Sigmoid colon (tissue), 7 donors: ENCODE measurements around the gene MICAL2. TPM values are rescaled to one million over a fixed set of nuclear protein-coding genes. Genes with fewer than 3 reads are reported as not detected.

Experiments used
- DNase-seq: peaks from one replicate; pipeline ENCODE4 v3.0.0-alpha.2; 2019
- H3K27ac ChIP-seq, 4 donors: fragments of 200-600 bp; sonication (generic); one replicate each; pipeline ENCODE4 v1.5.1; 2016 to 2019; ENCODE audit warnings: mild to moderate bottlenecking in 1 of 4
- H3K27me3 ChIP-seq, 3 donors: fragments of 200-600 bp; sonication (generic); one replicate each; pipeline ENCODE4 v1.5.1; 2019; ENCODE audit warnings: mild to moderate bottlenecking in 1 of 3
- H3K36me3 ChIP-seq, 4 donors: fragments of 200-600 bp; sonication (generic); one replicate each; pipeline ENCODE4 v1.5.1; 2016 to 2019
- H3K4me1 ChIP-seq, 4 donors: fragments of 200-600 bp; sonication (generic); one replicate each; pipeline ENCODE4 v1.5.1; 2017 to 2019
- H3K4me3 ChIP-seq, 4 donors: fragments of 200-600 bp; sonication (generic); one replicate each; pipeline ENCODE4 v1.5.1; 2017 to 2019; ENCODE audit warnings: mild to moderate bottlenecking in 2 of 4, moderate library complexity in 1 of 4
- H3K9me3 ChIP-seq, 4 donors: fragments of 200-600 bp in 3 of 4; sonication (generic) in 3 of 4; one replicate each; pipeline versions ENCODE4 v1.5.1 to v1.6.1; 2013 to 2019
- CTCF ChIP-seq, 4 experiments: fragments of 450-650 bp in 3 of 4; fragments of 200-600 bp in 1 of 4; IDR thresholded peaks; one replicate each; pipeline ENCODE4 v1.5.1; 2016 to 2019; ENCODE audit warnings: antibody characterized with exemption in 4 of 4, mild to moderate bottlenecking in 3 of 4, moderate library complexity in 2 of 4
- EP300 ChIP-seq, 4 donors: sonication (generic); formaldehyde crosslinking; IDR thresholded peaks; one replicate each; pipeline ENCODE4 v1.6.1; 2017; ENCODE audit warnings: antibody characterized with exemption in 4 of 4
- POLR2A ChIP-seq, 2 donors: fragments of 450-650 bp; IDR thresholded peaks; one replicate each; pipeline ENCODE4 v1.6.1; 2016; ENCODE audit warnings: antibody characterized with exemption in 2 of 2, mild to moderate bottlenecking in 2 of 2, moderate library complexity in 2 of 2
- POLR2AphosphoS5 ChIP-seq, 4 donors: sonication (generic); formaldehyde crosslinking; IDR thresholded peaks; one replicate each; pipeline ENCODE4 v1.6.1; 2017; ENCODE audit warnings: antibody characterized with exemption in 4 of 4
- WGBS, 2 donors: extraction: QIAGEN DNeasy Blood & Tissue Kit; methylation state at CpG; one replicate each; pipeline ENCODE4 v1.1.7; 2013; 5-methylcytosine and 5-hydroxymethylcytosine counted together
- intact Hi-C: fragments of 100-400 bp; cut with DNase I; formaldehyde crosslinking; loops from one replicate; pipeline ENCODE4 v1.15.1; 2023
- polyA plus RNA-seq, 3 donors: library from polyadenylated mRNA; stranded (reverse); fragments of 200-250 nt; gene quantifications; one replicate each; pipeline ENCODE4 v1.2.3, GENCODE V29; 2013
- total RNA-seq, 4 donors: library from RNA; depleted of rRNA; stranded (reverse); fragments of >200 nt; gene quantifications; one replicate each; pipeline ENCODE4 v1.1.0, GENCODE V29; 2016
- donor health status: healthy with polysubstance abuse.
- donor health status: Bipolar disorder and iron deficiency.
- donor health status: healthy.

The MICAL2 gene
- total and polyA plus RNA-seq, 7 donors = 36.6 to 145 (median 115) TPM

- H3K4me1 ChIP-seq = peaks cover 0 to 88% (median 81%) of the 10 kb centered on the region in 4 donors
- WGBS, 2 donors = 28 to 33% methylated on average over 10 of the region's 10 CpGs
- no peak for TF ChIP-seq POLR2AphosphoS5 (IDR thresholded peaks at IDR 0.05)
- no peak for TF ChIP-seq POLR2A (IDR thresholded peaks at IDR 0.05)
- intact Hi-C loops = no loop called here
- H3K9me3 ChIP-seq = no peaks in the 10 kb centered on the region
- peak overlapping the region; percentile 51 to 89 (median 73) for H3K27ac ChIP-seq
- no peak for DNase-seq
- no peaks in the 10 kb centered on the region for H3K27me3 ChIP-seq
- H3K4me3 ChIP-seq = no peak overlapping the region
- H3K36me3 ChIP-seq = peaks cover 0 to 24% (median 7%) of the 10 kb centered on the region in 4 donors
Observed at GRCh38 chr11:12216671-12217374, 106.4 kb downstream of the MICAL2 start.

GRCh38 chr11:12217879-12218278 is 107.5 kb downstream of the MICAL2 start:
- DNase-seq = no peak
- no peaks in the 10 kb centered on the region for H3K27me3 ChIP-seq
- no peak overlapping the region for H3K4me3 ChIP-seq
- 91% methylated on average over 4 of the region's 4 CpGs for WGBS, 2 donors
- H3K36me3 ChIP-seq = peaks cover 3 to 25% (median 7%) of the 10 kb centered on the region in 4 donors
- H3K9me3 ChIP-seq = no peaks in the 10 kb centered on the region
- intact Hi-C loops = no loop called here
- peaks cover 0 to 95% (median 85%) of the 10 kb centered on the region in 4 donors for H3K4me1 ChIP-seq
- peak overlapping the region; percentile 66 to 89 (median 76) for H3K27ac ChIP-seq
- TF ChIP-seq POLR2AphosphoS5 (IDR thresholded peaks at IDR 0.05) (no peak), POLR2A (IDR thresholded peaks at IDR 0.05) (no peak), CTCF (IDR thresholded peaks at IDR 0.05) (no peak), EP300 (IDR thresholded peaks at IDR 0.05) (no peak)

GRCh38 chr11:12218909-12219308 is 108.5 kb downstream of the MICAL2 start:
- Histone ChIP-seq H3K27ac (peak overlapping the region; percentile 66 to 89 (median 76)), H3K4me3 (no peak overlapping the region), H3K9me3 (no peaks in the 10 kb centered on the region), H3K4me1 (peaks cover 0 to 98% (median 78%) of the 10 kb centered on the region in 4 donors), H3K36me3 (peaks cover 3 to 26% (median 5%) of the 10 kb centered on the region in 4 donors), H3K27me3 (no peaks in the 10 kb centered on the region)
- WGBS, 2 donors = 27 to 75% methylated on average over 4 of the region's 4 CpGs
- TF ChIP-seq EP300 (IDR thresholded peaks at IDR 0.05) (no peak), CTCF (IDR thresholded peaks at IDR 0.05) (no peak), POLR2AphosphoS5 (IDR thresholded peaks at IDR 0.05) (no peak), POLR2A (IDR thresholded peaks at IDR 0.05) (no peak)
- DNase-seq = no peak
- intact Hi-C loops = no loop called here

- Histone ChIP-seq H3K9me3 (no peaks in the 10 kb centered on the region), H3K36me3 (peaks cover 3 to 26% (median 7%) of the 10 kb centered on the region in 4 donors), H3K4me1 (peaks cover 0 to 99% (median 80%) of the 10 kb centered on the region in 4 donors), H3K4me3 (no peak overlapping the region), H3K27me3 (no peaks in the 10 kb centered on the region), H3K27ac (peak overlapping the region; percentile 66 to 89 (median 76))
- DNase-seq = no peak
- TF ChIP-seq EP300 (IDR thresholded peaks at IDR 0.05) (peak in 1 of 4 donors; percentile 35), POLR2A (IDR thresholded peaks at IDR 0.05) (no peak), POLR2AphosphoS5 (IDR thresholded peaks at IDR 0.05) (peak in 2 of 4 donors; percentile 21 to 56)
- intact Hi-C loops = loop anchor here (2.0 kb wide), 1 partner anchor 101 kb away; no protein-coding TSS in a partner anchor
- 80 to 86% methylated on average over 6 of the region's 6 CpGs for WGBS, 2 donors
Observed at GRCh38 chr11:12219757-12220156, 109.4 kb downstream of the MICAL2 start.

- Histone ChIP-seq H3K9me3 (no peaks in the 10 kb centered on the region), H3K27ac (peak overlapping the region; percentile 66 to 89 (median 76)), H3K4me3 (no peak overlapping the region), H3K36me3 (peaks cover 3 to 26% (median 9%) of the 10 kb centered on the region in 4 donors), H3K4me1 (peaks cover 0 to 94% (median 78%) of the 10 kb centered on the region in 4 donors), H3K27me3 (no peaks in the 10 kb centered on the region)
- WGBS, 2 donors = 85 to 87% methylated on average over 11 of the region's 11 CpGs
- intact Hi-C loops = loop anchor here (2.0 kb wide), 1 partner anchor 102 kb away; no protein-coding TSS in a partner anchor
- peak; percentile 24 to 62 (median 57) for TF ChIP-seq POLR2AphosphoS5 (IDR thresholded peaks at IDR 0.05)
- TF ChIP-seq POLR2A (IDR thresholded peaks at IDR 0.05) = no peak
- DNase-seq = peak; percentile 94
Observed at GRCh38 chr11:12220305-12220704, 109.9 kb downstream of the MICAL2 start.

GRCh38 chr11:12221051-12221535 is 110.7 kb downstream of the MICAL2 start:
- TF ChIP-seq POLR2AphosphoS5 (IDR thresholded peaks at IDR 0.05) = no peak
- TF ChIP-seq CTCF (IDR thresholded peaks at IDR 0.05) = no peak
- TF ChIP-seq POLR2A (IDR thresholded peaks at IDR 0.05) = no peak
- no peak for TF ChIP-seq EP300 (IDR thresholded peaks at IDR 0.05)
- Histone ChIP-seq H3K4me3 (no peak overlapping the region), H3K36me3 (peaks cover 6 to 33% (median 12%) of the 10 kb centered on the region in 4 donors), H3K4me1 (peaks cover 0 to 86% (median 70%) of the 10 kb centered on the region in 4 donors), H3K27me3 (no peaks in the 10 kb centered on the region), H3K27ac (peak overlapping the region; percentile 66 to 89 (median 76)), H3K9me3 (no peaks in the 10 kb centered on the region)
- DNase-seq = no peak
- 93 to 96% methylated on average over 6 of the region's 6 CpGs for WGBS, 2 donors
- intact Hi-C loops = loop anchor here (2.0 kb wide), 1 partner anchor 102 kb away; no protein-coding TSS in a partner anchor
